ENCODE measurements around the gene VSNL1. TPM values are rescaled to one million over a fixed set of nuclear protein-coding genes. Genes with fewer than 3 reads are reported as not detected.
A peak's percentile ranks its signal among the peaks of the same experiment; 100 is the strongest.

The VSNL1 gene
- total RNA-seq = 3.9 and 4.1 TPM in 2 replicates
- polyA plus RNA-seq = 1.3 and 3.9 TPM in 2 replicates

DNA sequence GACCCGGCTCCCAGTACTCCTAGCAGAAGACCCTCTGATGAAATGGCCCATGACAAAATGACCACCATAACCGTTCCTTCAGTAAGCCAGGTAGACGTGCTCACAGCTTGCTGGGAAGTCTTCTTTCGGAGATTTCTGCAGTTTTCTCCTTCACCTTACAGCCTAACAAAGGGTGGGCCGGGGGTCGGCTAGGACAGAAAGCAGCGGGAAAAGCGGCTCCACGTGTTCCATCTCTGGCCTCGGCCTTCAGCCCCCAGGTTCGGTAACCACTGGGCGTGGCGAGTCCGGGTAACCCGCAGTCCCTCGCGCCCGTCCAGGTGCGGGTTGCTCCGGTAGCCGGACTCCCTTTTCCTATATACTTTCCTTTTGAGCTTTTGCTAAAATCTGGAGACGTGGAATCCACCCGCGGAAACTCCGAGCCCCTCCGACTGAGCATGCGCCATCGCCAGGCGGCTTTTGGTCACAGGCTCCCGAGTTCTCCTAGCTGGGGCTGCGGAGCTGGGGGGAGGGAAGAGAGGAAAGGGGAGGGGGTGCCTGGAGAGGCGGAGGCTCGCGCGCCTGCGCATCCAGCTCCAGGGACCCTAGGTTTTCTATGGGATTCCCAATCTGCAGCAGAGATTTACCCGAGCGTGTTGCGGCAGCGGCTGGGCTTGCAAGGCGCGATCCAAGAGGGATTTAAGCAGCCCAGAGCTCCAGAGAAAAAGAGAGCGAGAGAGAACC, at the start of gene VSNL1:
VSNL1 (plus strand) TSS at position 604 of the 720 bp plus-strand sequence. CDS start 51,379 bp downstream, outside the sequence.
- Histone ChIP-seq H3K36me3 (no peaks in the 10 kb centered on the region), H3K4me1 (ENCODE audit: low read depth) (peaks cover 6% of the 10 kb centered on the region), H3K4me3 (peak within 1 kb of the TSS; percentile 38), H3K27ac (no peak within 1 kb of the TSS), H3K27me3 (peaks cover 60% of the 10 kb centered on the region), H3K9me3 (ENCODE audit: low read depth) (no peaks in the 10 kb centered on the region)
- peak; percentile 85 to 96 for DNase-seq (ENCODE audit: low read depth in 1 of 2, low spot score in 1 of 2)
- TF ChIP-seq, protein P1, sequence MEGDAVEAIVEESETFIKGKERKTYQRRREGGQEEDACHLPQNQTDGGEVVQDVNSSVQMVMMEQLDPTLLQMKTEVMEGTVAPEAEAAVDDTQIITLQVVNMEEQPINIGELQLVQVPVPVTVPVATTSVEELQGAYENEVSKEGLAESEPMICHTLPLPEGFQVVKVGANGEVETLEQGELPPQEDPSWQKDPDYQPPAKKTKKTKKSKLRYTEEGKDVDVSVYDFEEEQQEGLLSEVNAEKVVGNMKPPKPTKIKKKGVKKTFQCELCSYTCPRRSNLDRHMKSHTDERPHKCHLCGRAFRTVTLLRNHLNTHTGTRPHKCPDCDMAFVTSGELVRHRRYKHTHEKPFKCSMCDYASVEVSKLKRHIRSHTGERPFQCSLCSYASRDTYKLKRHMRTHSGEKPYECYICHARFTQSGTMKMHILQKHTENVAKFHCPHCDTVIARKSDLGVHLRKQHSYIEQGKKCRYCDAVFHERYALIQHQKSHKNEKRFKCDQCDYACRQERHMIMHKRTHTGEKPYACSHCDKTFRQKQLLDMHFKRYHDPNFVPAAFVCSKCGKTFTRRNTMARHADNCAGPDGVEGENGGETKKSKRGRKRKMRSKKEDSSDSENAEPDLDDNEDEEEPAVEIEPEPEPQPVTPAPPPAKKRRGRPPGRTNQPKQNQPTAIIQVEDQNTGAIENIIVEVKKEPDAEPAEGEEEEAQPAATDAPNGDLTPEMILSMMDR (IDR thresholded peaks at IDR 0.05; ENCODE audit: low read depth, low read length) = no peak

DNA sequence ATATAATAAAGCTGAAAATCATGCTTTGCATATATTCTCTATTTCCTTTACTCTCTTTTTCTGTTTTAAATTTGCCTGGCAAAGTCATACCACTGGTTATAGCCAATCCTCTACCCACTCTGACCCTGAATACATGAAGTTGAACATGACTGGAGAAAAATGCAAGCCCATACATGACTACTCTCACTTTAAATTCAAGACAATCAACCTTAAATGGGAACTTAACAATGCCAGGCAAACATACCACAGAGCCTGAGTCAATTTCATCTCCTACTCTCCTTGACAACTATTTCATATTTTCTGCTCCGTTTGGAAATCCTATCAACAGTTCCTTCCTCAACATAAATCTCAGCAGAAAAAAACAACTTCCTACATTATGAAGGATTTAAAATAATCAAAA, 44.9 kb upstream of the VSNL1 start:
- no peaks in the 10 kb centered on the region for H3K9me3 ChIP-seq (ENCODE audit: low read depth)
- no peak overlapping the region for H3K4me3 ChIP-seq
- H3K4me1 ChIP-seq (ENCODE audit: low read depth) = no peaks in the 10 kb centered on the region
- H3K27me3 ChIP-seq = no peaks in the 10 kb centered on the region
- TF ChIP-seq, protein P1 (IDR thresholded peaks at IDR 0.05; ENCODE audit: low read depth, low read length) = no peak
- no peak overlapping the region for H3K27ac ChIP-seq
- no peak for DNase-seq (ENCODE audit: low read depth in 1 of 2, low spot score in 1 of 2)
- no peaks in the 10 kb centered on the region for H3K36me3 ChIP-seq

DNA sequence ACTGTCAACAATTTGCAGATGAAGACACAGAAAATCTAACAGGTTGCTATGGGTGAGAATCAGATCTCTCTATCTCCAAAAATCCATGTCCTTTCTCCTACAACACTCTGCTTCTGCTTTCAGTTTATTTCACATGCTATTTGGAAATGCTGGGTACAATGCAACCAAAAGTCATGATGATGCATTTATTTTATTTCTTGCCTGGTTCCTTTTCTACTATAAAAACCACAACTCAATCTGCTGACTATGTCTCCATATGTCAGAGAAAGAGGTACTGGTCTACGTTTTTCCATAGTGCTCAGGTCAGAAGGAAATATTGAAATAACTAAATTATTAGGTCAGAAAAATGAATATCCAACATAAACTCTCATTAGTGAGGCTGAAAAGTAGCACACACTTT, 42.8 kb upstream of the VSNL1 start:
- Histone ChIP-seq H3K27me3 (no peaks in the 10 kb centered on the region), H3K4me1 (ENCODE audit: low read depth) (peaks cover 4% of the 10 kb centered on the region), H3K9me3 (ENCODE audit: low read depth) (no peaks in the 10 kb centered on the region), H3K27ac (no peak overlapping the region), H3K4me3 (no peak overlapping the region), H3K36me3 (no peaks in the 10 kb centered on the region)
- DNase-seq (ENCODE audit: low read depth in 1 of 2, low spot score in 1 of 2) = no peak
- TF ChIP-seq, protein P1 (IDR thresholded peaks at IDR 0.05; ENCODE audit: low read depth, low read length) = no peak

DNA sequence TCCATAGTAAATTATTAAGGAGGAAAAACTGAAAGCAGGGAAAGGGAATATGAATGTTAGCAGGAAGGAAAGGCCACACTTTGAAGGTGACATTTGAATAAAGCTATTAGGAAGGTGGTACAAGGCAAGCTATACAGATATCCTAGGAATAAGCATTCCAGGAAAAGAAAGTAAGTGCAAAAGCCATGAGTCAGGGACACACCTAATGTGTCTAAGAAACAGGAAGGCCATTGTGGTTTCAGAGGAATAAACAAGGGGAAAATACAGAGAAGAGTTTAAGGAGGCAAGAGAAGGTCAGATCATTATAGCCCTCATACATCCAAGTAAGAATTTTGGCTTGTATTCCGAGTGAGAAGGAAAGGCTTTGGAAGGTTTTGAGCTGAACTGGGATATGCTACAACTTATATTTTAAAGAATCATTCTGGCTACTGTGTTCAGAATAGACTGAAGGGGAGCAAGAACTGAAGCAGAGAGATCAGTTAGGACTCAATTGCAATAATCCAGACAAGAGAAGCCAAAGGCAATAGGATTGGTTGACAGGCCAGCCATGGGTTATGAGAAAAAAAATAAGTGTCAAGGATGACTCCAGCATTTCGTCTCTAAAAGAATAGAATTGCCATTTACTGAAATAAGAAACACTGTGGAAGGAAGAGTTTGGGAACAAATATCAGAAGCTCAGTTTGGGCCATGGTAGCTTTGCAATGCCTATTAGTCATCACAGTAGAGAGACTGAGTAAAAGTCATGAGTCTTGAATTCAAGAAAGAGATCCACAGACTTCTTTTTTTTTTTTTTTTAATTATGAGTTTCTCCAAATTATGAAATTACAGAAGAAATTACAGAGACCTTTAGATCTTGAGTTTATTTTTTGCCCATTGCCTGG, 33.5 kb upstream of the VSNL1 start:
- Histone ChIP-seq H3K27me3 (no peaks in the 10 kb centered on the region), H3K27ac (no peak overlapping the region), H3K4me3 (no peak overlapping the region), H3K9me3 (ENCODE audit: low read depth) (no peaks in the 10 kb centered on the region), H3K4me1 (ENCODE audit: low read depth) (peaks cover 4% of the 10 kb centered on the region), H3K36me3 (no peaks in the 10 kb centered on the region)
- DNase-seq (ENCODE audit: low read depth in 1 of 2, low spot score in 1 of 2) = no peak
- TF ChIP-seq, protein P1 (IDR thresholded peaks at IDR 0.05; ENCODE audit: low read depth, low read length) = no peak

DNA sequence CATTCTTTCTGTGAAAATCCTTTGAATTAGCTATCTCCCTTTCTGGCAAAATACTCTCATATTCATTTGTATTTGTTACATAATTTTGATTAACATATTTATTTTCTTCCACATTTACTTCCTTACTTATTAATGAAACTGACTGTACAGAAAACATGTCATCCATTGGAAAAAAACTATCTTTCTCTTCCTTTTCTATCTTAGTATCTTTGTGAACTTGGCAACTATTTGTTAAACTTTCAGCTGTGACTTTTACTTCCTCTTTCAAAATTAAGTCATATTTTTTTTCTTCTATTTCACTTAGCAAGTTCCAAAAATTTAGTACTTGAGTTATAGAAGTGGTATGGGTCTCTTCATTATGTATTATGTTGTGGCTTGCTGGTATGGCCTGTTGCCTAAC, 24.8 kb upstream of the VSNL1 start:
- TF ChIP-seq, protein P1 (IDR thresholded peaks at IDR 0.05; ENCODE audit: low read depth, low read length) = no peak
- DNase-seq (ENCODE audit: low read depth in 1 of 2, low spot score in 1 of 2) = no peak
- Histone ChIP-seq H3K4me3 (no peak overlapping the region), H3K27ac (no peak overlapping the region), H3K9me3 (ENCODE audit: low read depth) (no peaks in the 10 kb centered on the region), H3K27me3 (no peaks in the 10 kb centered on the region), H3K36me3 (no peaks in the 10 kb centered on the region), H3K4me1 (ENCODE audit: low read depth) (peaks cover 20% of the 10 kb centered on the region)

All from cardiac muscle cell (in vitro differentiated cells and primary cell).